ENCODE measurements around the gene PRKAG3. TPM values are rescaled to one million over a fixed set of nuclear protein-coding genes. Genes with fewer than 3 reads are reported as not detected.
"Not testable (repeated sequence)": the region's sequence is repeated elsewhere in the genome, so short reads cannot be mapped to it uniquely, and the experiment has no call there.

PRKAG3 gene
- total RNA-seq, 2 donors from 2014 or later: not detected

GRCh38 chr2:218780046-218780445 lies 51.6 kb downstream of the PRKAG3 start:
- Mint-ChIP-seq H3K9me3 (peaks cover 9% of the 10 kb centered on the region), H3K36me3 (ENCODE audit: low read depth) (peaks cover 20% of the 10 kb centered on the region), H3K4me3 (no peak overlapping the region), H3K27me3 (peaks cover 36% of the 10 kb centered on the region), H3K4me1 (no peaks in the 10 kb centered on the region), H3K27ac (no peak overlapping the region)
- no peak for ATAC-seq (replicated peaks)

GRCh38 chr2:218777276-218777990 lies 54.2 kb downstream of the PRKAG3 start:
- Mint-ChIP-seq H3K36me3 (ENCODE audit: low read depth) (peaks cover 21% of the 10 kb centered on the region), H3K4me1 (no peaks in the 10 kb centered on the region)

DNA sequence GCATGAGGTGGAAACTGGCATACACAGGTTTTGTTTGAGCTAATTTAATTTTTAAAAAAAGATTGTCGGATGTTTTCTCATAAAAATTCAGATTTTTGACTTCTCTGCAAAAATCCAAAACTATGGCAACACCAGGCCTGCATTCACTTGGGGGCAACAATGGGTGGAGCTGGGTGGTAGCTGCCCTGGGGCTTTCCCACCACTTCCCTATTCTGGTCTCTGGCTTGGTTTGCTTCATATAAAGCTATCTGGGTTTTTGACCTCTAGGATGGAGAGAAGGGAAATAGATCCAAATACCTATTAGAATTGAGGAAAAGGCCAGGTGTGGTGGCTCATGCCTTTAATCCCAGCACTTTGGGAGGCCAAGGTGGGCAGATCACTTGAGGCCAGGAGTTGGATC lies 55.1 kb downstream of the PRKAG3 start:
- peaks cover 9% of the 10 kb centered on the region for H3K9me3 Mint-ChIP-seq
- peaks cover 23% of the 10 kb centered on the region for H3K27me3 Mint-ChIP-seq
- H3K4me3 Mint-ChIP-seq: no peak overlapping the region
- H3K36me3 Mint-ChIP-seq (ENCODE audit: low read depth): peaks cover 29% of the 10 kb centered on the region
- H3K4me1 Mint-ChIP-seq: no peaks in the 10 kb centered on the region
- H3K27ac Mint-ChIP-seq: no peak overlapping the region
- no peak for ATAC-seq (replicated peaks)

More at GRCh38 chr2:218777276-218777990, 54.2 kb downstream of the PRKAG3 start:
- Mint-ChIP-seq H3K9me3 (peaks cover 9% of the 10 kb centered on the region), H3K4me3 (no peak overlapping the region), H3K27ac (no peak overlapping the region), H3K27me3 (peaks cover 26% of the 10 kb centered on the region)
- no peak for ATAC-seq (replicated peaks)

GRCh38 chr2:218773881-218774280 lies 57.7 kb downstream of the PRKAG3 start:
- H3K4me1 Mint-ChIP-seq: no peaks in the 10 kb centered on the region

GRCh38 chr2:218772759-218773158 lies 58.8 kb downstream of the PRKAG3 start:
- H3K4me1 Mint-ChIP-seq; H3K27me3 Mint-ChIP-seq; H3K9me3 Mint-ChIP-seq; H3K4me3 Mint-ChIP-seq; H3K27ac Mint-ChIP-seq; ATAC-seq (replicated peaks): not testable (repeated sequence)
- peaks cover 22% of the 10 kb centered on the region for H3K36me3 Mint-ChIP-seq (ENCODE audit: low read depth)

More at GRCh38 chr2:218773881-218774280, 57.7 kb downstream of the PRKAG3 start:
- H3K27me3 Mint-ChIP-seq: peaks cover 3% of the 10 kb centered on the region
- peaks cover 9% of the 10 kb centered on the region for H3K9me3 Mint-ChIP-seq
- H3K27ac Mint-ChIP-seq: no peak overlapping the region
- no peak for ATAC-seq (replicated peaks)
- no peak overlapping the region for H3K4me3 Mint-ChIP-seq
- peaks cover 22% of the 10 kb centered on the region for H3K36me3 Mint-ChIP-seq (ENCODE audit: low read depth)

Other genes starting within 250 kb of the PRKAG3 start
- gene PLCD4, start 223.9 kb downstream of the PRKAG3 start, total RNA-seq: under 1 TPM; 0.37 to 0.52 TPM
- gene ZNF142, start 172.2 kb downstream of the PRKAG3 start, total RNA-seq: 10 to 100 TPM; 28.5 to 44.0 TPM
- gene BCS1L, start 172.1 kb downstream of the PRKAG3 start, total RNA-seq: 10 to 100 TPM; 20.2 to 69.3 TPM
- gene RNF25, start 159.8 kb downstream of the PRKAG3 start, total RNA-seq: 10 to 100 TPM; 13.5 to 20.7 TPM
- gene STK36, start 159.7 kb downstream of the PRKAG3 start, total RNA-seq: 10 to 100 TPM; 13.4 to 13.8 TPM
- gene TTLL4, start 121.0 kb downstream of the PRKAG3 start, total RNA-seq: 10 to 100 TPM; 34.1 to 42.6 TPM
- under 1 TPM in 1 of 2 donors, not detected in 1; 0.66 TPM for gene CYP27A1, start 49.7 kb downstream of the PRKAG3 start, total RNA-seq
- gene WNT6, start 28.0 kb upstream of the PRKAG3 start, total RNA-seq: under 1 TPM in 1 of 2 donors, not detected in 1; 0.29 TPM
- gene WNT10A, start 49.0 kb upstream of the PRKAG3 start, total RNA-seq: 10 to 100 TPM in 1 of 2 donors, 1 to 10 TPM in 1; 1.0 to 49.8 TPM
- not detected for gene CDK5R2, start 127.9 kb upstream of the PRKAG3 start, total RNA-seq
- not detected for gene FEV, start 153.4 kb upstream of the PRKAG3 start, total RNA-seq
- gene CRYBA2, start 161.6 kb upstream of the PRKAG3 start, total RNA-seq: not detected
- gene CFAP65, start 209.7 kb upstream of the PRKAG3 start, total RNA-seq: not detected
- under 1 TPM; 0.28 to 0.29 TPM for gene IHH, start 229.1 kb upstream of the PRKAG3 start, total RNA-seq